Activated T-cell treated with anti-CD3 and anti-CD28 coated beads for 48 hours (primary cell): ENCODE results near the gene CCDC116.

ENCODE experiments used
- DNase-seq: peaks from one replicate; pipeline ENCODE4 v3.0.0-alpha.2; 2020; ENCODE audit warnings: low read depth

Gene CCDC116

GRCh38 chr22:21681566-21682370 lies 49.2 kb downstream of the CCDC116 start:
- no peak for DNase-seq

GRCh38 chr22:21682385-21683175 lies 50.0 kb downstream of the CCDC116 start:
- DNase-seq = no peak

GRCh38 chr22:21683401-21683811 lies 50.8 kb downstream of the CCDC116 start:
- no peak for DNase-seq

GRCh38 chr22:21684492-21685163 lies 52.1 kb downstream of the CCDC116 start:
- no peak for DNase-seq

DNA sequence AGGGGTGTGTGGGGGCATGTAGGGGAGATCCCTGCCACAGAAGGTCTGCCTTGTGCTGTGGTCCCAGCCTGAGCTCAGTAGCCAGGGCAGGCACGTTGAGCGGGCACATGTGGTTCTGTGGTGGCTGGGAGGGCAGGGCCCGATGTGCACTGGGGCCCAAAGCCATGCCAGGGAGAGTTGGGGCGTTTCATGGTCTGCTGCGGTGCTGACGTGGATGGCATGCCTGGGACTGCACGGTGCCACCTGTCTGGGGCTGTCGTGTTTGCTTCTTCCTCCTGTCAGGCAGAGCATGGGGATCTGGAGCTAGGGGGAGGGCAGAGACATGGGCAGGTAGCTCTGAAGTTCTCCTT lies 52.6 kb downstream of the CCDC116 start:
- no peak for DNase-seq

DNA sequence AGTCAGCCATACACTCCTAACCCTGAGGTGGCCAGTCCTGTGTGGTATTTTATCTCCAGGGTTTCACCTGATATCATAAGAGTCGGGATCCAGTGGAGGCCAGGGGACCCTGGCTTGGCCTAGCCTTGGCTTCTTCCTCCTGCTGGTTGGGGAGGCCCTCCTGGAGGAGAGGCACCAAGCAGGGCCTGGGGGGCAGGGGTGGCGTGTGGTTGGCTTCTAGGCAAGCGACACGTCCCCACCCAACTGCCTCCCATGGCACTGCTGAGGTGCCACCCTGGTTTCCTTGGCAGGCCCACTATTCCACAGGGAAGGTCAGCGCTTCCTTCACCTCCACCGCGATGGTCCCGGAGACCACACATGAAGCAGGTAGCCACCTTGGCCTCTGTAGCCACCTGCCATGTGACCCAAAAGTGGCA lies 53.6 kb downstream of the CCDC116 start:
- no peak for DNase-seq
